Hepatocyte (in vitro differentiated cells): ENCODE results near the gene RMND1. TPM values are rescaled to one million over a fixed set of nuclear protein-coding genes. Genes with fewer than 3 reads are reported as not detected.

Source experiments
- DNase-seq: peaks from one replicate; pipeline ENCODE4 v3.0.0-alpha.2; 2016; ENCODE audit warnings: low spot score
- H2AFZ ChIP-seq: fragments of 200-600 bp; sonication (generic); 2 replicates; pipeline ENCODE4 v1.6.0; 2016; ENCODE audit warnings: antibody characterized with exemption, mild to moderate bottlenecking
- H3K27ac ChIP-seq: fragments of 200-600 bp; sonication (generic); 2 replicates; pipeline ENCODE4 v1.5.1; 2016; ENCODE audit warnings: mild to moderate bottlenecking
- H3K27me3 ChIP-seq: fragments of 200-600 bp; sonication (generic); 2 replicates; pipeline ENCODE4 v1.6.1; 2016
- H3K36me3 ChIP-seq: fragments of 200-600 bp; sonication (generic); replicated peaks from 2 replicates; pipeline ENCODE4 v1.5.1; 2016; ENCODE audit warnings: low read depth; ENCODE audit not compliant: insufficient read depth
- H3K4me1 ChIP-seq: fragments of 200-600 bp; sonication (generic); 2 replicates; pipeline ENCODE4 v1.5.1; 2016; ENCODE audit warnings: mild to moderate bottlenecking, moderate library complexity; ENCODE audit not compliant: insufficient read depth
- H3K4me2 ChIP-seq: fragments of 200-600 bp; sonication (generic); 2 replicates; pipeline ENCODE4 v1.6.0; 2016
- H3K4me3 ChIP-seq: fragments of 200-600 bp; sonication (generic); 2 replicates; pipeline ENCODE4 v1.5.1; 2016; ENCODE audit warnings: mild to moderate bottlenecking
- H3K79me2 ChIP-seq: fragments of 200-600 bp; sonication (generic); 2 replicates; pipeline ENCODE4 v1.6.0; 2017; ENCODE audit warnings: mild to moderate bottlenecking
- H3K9me2 ChIP-seq: fragments of 200-600 bp; sonication (generic); replicated peaks from 2 replicates; pipeline ENCODE4 v1.6.0; 2017; ENCODE audit warnings: mild to moderate bottlenecking; ENCODE audit not compliant: insufficient read depth
- H3K9me3 ChIP-seq: fragments of 200-600 bp; sonication (generic); 2 replicates; pipeline ENCODE4 v1.5.1; 2016; ENCODE audit warnings: low read depth, mild to moderate bottlenecking
- H4K20me1 ChIP-seq: fragments of 200-600 bp; sonication (generic); 2 replicates; pipeline ENCODE4 v1.6.0; 2016; ENCODE audit warnings: mild to moderate bottlenecking; ENCODE audit not compliant: insufficient read depth, poor library complexity, severe bottlenecking
- CTCF ChIP-seq: fragments of 200-600 bp; sonication (generic); IDR thresholded peaks from 2 replicates; pipeline ENCODE4 v1.5.1; 2016; ENCODE audit warnings: antibody characterized with exemption, mild to moderate bottlenecking; ENCODE audit not compliant: poor library complexity
- EZH2 ChIP-seq: fragments of 200-600 bp; sonication (generic); IDR thresholded peaks from 2 replicates; pipeline ENCODE4 v1.6.1; 2016; ENCODE audit warnings: antibody characterized with exemption, mild to moderate bottlenecking, borderline replicate concordance
- EZH2phosphoT487 ChIP-seq: fragments of 200-600 bp; sonication (generic); IDR thresholded peaks from one replicate; pipeline ENCODE4 v1.6.1; 2018; ENCODE audit warnings: antibody characterized with exemption, mild to moderate bottlenecking, low read depth, moderate library complexity; ENCODE audit not compliant: unreplicated experiment, severe bottlenecking
- WGBS: methylation state at CpG from one replicate; pipeline ENCODE4 v1.1.6; 2016; ENCODE audit warnings: low lambda C conversion rate; ENCODE audit errors: missing lambda C conversion rate; 5-methylcytosine and 5-hydroxymethylcytosine counted together
- polyA plus RNA-seq: library from polyadenylated mRNA; unstranded; fragments of >200 nt; fragmentation: Nextera tagmentation; extraction: Ambion mirVana; gene quantifications from 2 replicates; pipeline ENCODE4 v1.2.1, GENCODE V29; 2016
- total RNA-seq: library from RNA; depleted of rRNA; stranded (reverse); fragments of >200 nt; gene quantifications from 2 replicates; pipeline ENCODE4 v1.2.3, GENCODE V29; 2014

The RMND1 gene
- total and polyA plus RNA-seq, 2 experiments from 2014 or later: 24.1 to 41.9 TPM

GRCh38 chr6:151497905-151498304 is 46.0 kb upstream of the RMND1 start:
- no peak for TF ChIP-seq CTCF
- TF ChIP-seq EZH2phosphoT487: no peak
- TF ChIP-seq EZH2: no peak
- Histone ChIP-seq H3K4me3 (no peak overlapping the region), H3K9me2 (no peaks in the 10 kb centered on the region), H3K27ac (no peak overlapping the region), H4K20me1 (no peaks in the 10 kb centered on the region), H3K4me1 (no peaks in the 10 kb centered on the region), H3K4me2 (no peak overlapping the region), H2AFZ (no peak overlapping the region), H3K27me3 (peaks cover 25% of the 10 kb centered on the region), H3K36me3 (no peaks in the 10 kb centered on the region), H3K9me3 (no peaks in the 10 kb centered on the region), H3K79me2 (no peaks in the 10 kb centered on the region)
- no peak for DNase-seq

GRCh38 chr6:151495380-151495779 is 43.5 kb upstream of the RMND1 start:
- no peak overlapping the region for H3K27ac ChIP-seq
- TF ChIP-seq EZH2phosphoT487: no peak
- TF ChIP-seq EZH2: no peak
- TF ChIP-seq CTCF: no peak
- H2AFZ ChIP-seq: no peak overlapping the region
- H3K4me1 ChIP-seq: no peaks in the 10 kb centered on the region
- 98% methylated on average over 9 of the region's 9 CpGs for WGBS
- H3K27me3 ChIP-seq: peaks cover 35% of the 10 kb centered on the region
- H3K79me2 ChIP-seq: no peaks in the 10 kb centered on the region
- no peaks in the 10 kb centered on the region for H3K9me2 ChIP-seq
- no peaks in the 10 kb centered on the region for H4K20me1 ChIP-seq
- peak overlapping the region; percentile 99 for H3K4me2 ChIP-seq
- H3K4me3 ChIP-seq: no peak overlapping the region
- no peaks in the 10 kb centered on the region for H3K36me3 ChIP-seq
- DNase-seq: no peak
- no peaks in the 10 kb centered on the region for H3K9me3 ChIP-seq

- Histone ChIP-seq H3K4me3 (peak overlapping the region; percentile 86), H3K4me2 (peak overlapping the region; percentile 99), H4K20me1 (no peaks in the 10 kb centered on the region), H3K36me3 (no peaks in the 10 kb centered on the region), H3K9me3 (no peaks in the 10 kb centered on the region), H3K27ac (no peak overlapping the region), H2AFZ (peak overlapping the region; percentile 99), H3K4me1 (no peaks in the 10 kb centered on the region), H3K9me2 (no peaks in the 10 kb centered on the region), H3K79me2 (no peaks in the 10 kb centered on the region), H3K27me3 (peaks cover 35% of the 10 kb centered on the region)
- TF ChIP-seq EZH2phosphoT487 (no peak), CTCF (no peak), EZH2 (no peak)
- no peak for DNase-seq
- 51% methylated on average over 4 of the region's 4 CpGs for WGBS
These were observed 43.0 kb upstream of the RMND1 start for GRCh38 chr6:151494936-151495320.

GRCh38 chr6:151494235-151494935 is 42.5 kb upstream of the RMND1 start:
- H3K9me3 ChIP-seq: no peaks in the 10 kb centered on the region
- peak; percentile 60 for DNase-seq
- peak overlapping the region; percentile 71 for H3K27ac ChIP-seq
- no peaks in the 10 kb centered on the region for H3K79me2 ChIP-seq
- peaks cover 35% of the 10 kb centered on the region for H3K27me3 ChIP-seq
- peak overlapping the region; percentile 99 for H3K4me2 ChIP-seq
- H3K4me1 ChIP-seq: no peaks in the 10 kb centered on the region
- 9% methylated on average over 40 of the region's 43 CpGs for WGBS
- H3K36me3 ChIP-seq: no peaks in the 10 kb centered on the region
- TF ChIP-seq EZH2phosphoT487 (no peak), CTCF (no peak), EZH2 (no peak)
- peak overlapping the region; percentile 86 for H3K4me3 ChIP-seq
- H4K20me1 ChIP-seq: no peaks in the 10 kb centered on the region
- peak overlapping the region; percentile 99 for H2AFZ ChIP-seq
- H3K9me2 ChIP-seq: no peaks in the 10 kb centered on the region
